Measurements from ENCODE around the gene ST6GALNAC6. TPM values are rescaled to one million over a fixed set of nuclear protein-coding genes. Genes with fewer than 3 reads are reported as not detected.
A peak's percentile ranks its signal among the peaks of the same experiment; 100 is the strongest.

The ST6GALNAC6 gene
- total and polyA plus RNA-seq, 7 donors, result 35.6 to 125 (median 109) TPM

GRCh38 chr9:127909839-127910273 is 10.5 kb upstream of the ST6GALNAC6 start:
- H3K36me3 ChIP-seq, result peaks cover 0 to 44% (median 20%) of the 10 kb centered on the region in 4 donors
- H3K4me1 ChIP-seq, result peaks cover 0 to 4% (median 1%) of the 10 kb centered on the region in 4 donors
- no peak overlapping the region for H3K4me3 ChIP-seq
- no peak for DNase-seq
- 89 to 93% methylated on average over 17 of the region's 17 CpGs for WGBS, 2 donors
- intact Hi-C loops (cut with DNase I), result no loop called here
- TF ChIP-seq POLR2A (IDR thresholded peaks at IDR 0.05) (no peak), POLR2AphosphoS5 (IDR thresholded peaks at IDR 0.05) (no peak), EP300 (IDR thresholded peaks at IDR 0.05) (no peak)
- H3K27me3 ChIP-seq, result no peaks in the 10 kb centered on the region
- no peak overlapping the region for H3K27ac ChIP-seq
- no peaks in the 10 kb centered on the region for H3K9me3 ChIP-seq

DNA sequence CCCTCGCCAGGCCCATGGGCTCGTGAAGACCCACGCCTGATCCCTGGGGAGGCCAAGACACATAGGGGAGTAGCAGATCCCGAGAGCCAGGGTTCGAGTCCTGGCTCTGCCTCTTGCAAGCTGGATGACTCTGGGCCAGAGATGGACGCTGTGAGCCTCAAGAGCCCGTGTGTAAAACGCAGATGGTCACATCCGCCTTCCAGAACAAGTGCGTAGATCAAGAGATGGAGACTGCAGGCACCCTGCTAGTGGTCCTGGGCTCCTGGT is 9.2 kb upstream of the ST6GALNAC6 start:
- TF ChIP-seq EP300 (IDR thresholded peaks at IDR 0.05) (no peak), POLR2A (IDR thresholded peaks at IDR 0.05) (no peak), POLR2AphosphoS5 (IDR thresholded peaks at IDR 0.05) (no peak)
- TF ChIP-seq, protein P1, sequence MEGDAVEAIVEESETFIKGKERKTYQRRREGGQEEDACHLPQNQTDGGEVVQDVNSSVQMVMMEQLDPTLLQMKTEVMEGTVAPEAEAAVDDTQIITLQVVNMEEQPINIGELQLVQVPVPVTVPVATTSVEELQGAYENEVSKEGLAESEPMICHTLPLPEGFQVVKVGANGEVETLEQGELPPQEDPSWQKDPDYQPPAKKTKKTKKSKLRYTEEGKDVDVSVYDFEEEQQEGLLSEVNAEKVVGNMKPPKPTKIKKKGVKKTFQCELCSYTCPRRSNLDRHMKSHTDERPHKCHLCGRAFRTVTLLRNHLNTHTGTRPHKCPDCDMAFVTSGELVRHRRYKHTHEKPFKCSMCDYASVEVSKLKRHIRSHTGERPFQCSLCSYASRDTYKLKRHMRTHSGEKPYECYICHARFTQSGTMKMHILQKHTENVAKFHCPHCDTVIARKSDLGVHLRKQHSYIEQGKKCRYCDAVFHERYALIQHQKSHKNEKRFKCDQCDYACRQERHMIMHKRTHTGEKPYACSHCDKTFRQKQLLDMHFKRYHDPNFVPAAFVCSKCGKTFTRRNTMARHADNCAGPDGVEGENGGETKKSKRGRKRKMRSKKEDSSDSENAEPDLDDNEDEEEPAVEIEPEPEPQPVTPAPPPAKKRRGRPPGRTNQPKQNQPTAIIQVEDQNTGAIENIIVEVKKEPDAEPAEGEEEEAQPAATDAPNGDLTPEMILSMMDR (IDR thresholded peaks at IDR 0.05), result no peak
- no peak for DNase-seq
- H3K9me3 ChIP-seq, result no peaks in the 10 kb centered on the region
- no peak overlapping the region for H3K27ac ChIP-seq
- peaks cover 0 to 44% (median 20%) of the 10 kb centered on the region in 4 donors for H3K36me3 ChIP-seq
- H3K4me1 ChIP-seq, result peaks cover 0 to 15% (median 12%) of the 10 kb centered on the region in 4 donors
- H3K27me3 ChIP-seq, result no peaks in the 10 kb centered on the region
- WGBS, 2 donors, result 95 to 97% methylated on average over 10 of the region's 10 CpGs
- H3K4me3 ChIP-seq, result no peak overlapping the region
- intact Hi-C loops (cut with DNase I), result no loop called here

DNA sequence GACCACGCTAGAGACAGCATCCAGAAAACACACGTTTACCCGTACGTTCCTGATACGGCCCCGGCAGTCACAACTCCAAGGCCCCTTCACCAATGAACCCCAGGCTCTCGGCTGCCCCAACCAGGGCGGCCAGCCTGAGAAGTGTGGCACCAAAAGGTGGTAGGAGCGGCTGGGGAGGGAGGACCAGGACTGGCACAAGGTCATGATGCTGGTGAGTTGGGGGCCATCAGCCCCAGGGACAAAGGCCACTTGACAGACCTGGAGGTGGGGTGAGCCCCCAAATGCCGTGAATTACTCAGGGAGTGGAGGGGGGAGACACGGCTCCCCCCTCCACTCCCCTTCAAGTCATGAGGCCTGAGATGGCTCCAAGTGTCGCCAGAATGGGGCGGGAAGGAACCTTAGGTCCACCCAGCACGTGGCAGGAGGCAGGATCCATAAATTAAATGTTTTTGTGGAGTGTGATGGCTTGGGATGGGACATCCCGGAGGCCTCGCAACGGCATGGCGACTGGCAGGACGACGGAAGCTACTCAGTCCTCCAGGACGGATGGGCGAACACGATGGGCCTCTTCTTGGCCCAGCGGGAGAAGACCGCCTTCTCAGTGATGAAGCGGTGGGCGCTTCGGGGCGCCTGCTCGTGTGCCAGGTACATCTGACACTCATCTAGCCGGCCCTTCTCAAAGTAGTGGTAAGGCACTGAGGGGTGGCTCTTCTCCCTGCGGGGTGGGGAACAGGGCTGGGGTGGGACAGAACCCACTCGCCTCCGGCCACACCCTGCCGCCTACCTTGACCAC is 8.7 kb upstream of the ST6GALNAC6 start:
- H3K36me3 ChIP-seq, result peaks cover 0 to 44% (median 20%) of the 10 kb centered on the region in 4 donors
- no peak overlapping the region for H3K27ac ChIP-seq
- WGBS, 2 donors, result 85 to 91% methylated on average over 35 of the region's 35 CpGs
- H3K9me3 ChIP-seq, result no peaks in the 10 kb centered on the region
- peaks cover 0 to 19% (median 14%) of the 10 kb centered on the region in 4 donors for H3K4me1 ChIP-seq
- intact Hi-C loops (cut with DNase I), result no loop called here
- no peak overlapping the region for H3K4me3 ChIP-seq
- H3K27me3 ChIP-seq, result no peaks in the 10 kb centered on the region
- TF ChIP-seq POLR2AphosphoS5 (IDR thresholded peaks at IDR 0.05), result no peak
- no peak for TF ChIP-seq POLR2A (IDR thresholded peaks at IDR 0.05)
- TF ChIP-seq EP300 (IDR thresholded peaks at IDR 0.05), result no peak
- DNase-seq, result no peak

GRCh38 chr9:127905788-127906191 is 6.4 kb upstream of the ST6GALNAC6 start:
- Histone ChIP-seq H3K27me3 (no peaks in the 10 kb centered on the region), H3K36me3 (peaks cover 0 to 24% (median 12%) of the 10 kb centered on the region in 4 donors), H3K4me1 (peaks cover 0 to 26% (median 18%) of the 10 kb centered on the region in 4 donors), H3K9me3 (no peaks in the 10 kb centered on the region), H3K4me3 (no peak overlapping the region), H3K27ac (peak overlapping the region; percentile 53 to 72 (median 63))
- intact Hi-C loops (cut with DNase I), result no loop called here
- DNase-seq, result no peak
- WGBS, 2 donors, result 58 to 78% methylated on average over 12 of the region's 12 CpGs
- TF ChIP-seq, protein P1 (IDR thresholded peaks at IDR 0.05), result no peak
- no peak for TF ChIP-seq POLR2AphosphoS5 (IDR thresholded peaks at IDR 0.05)
- no peak for TF ChIP-seq POLR2A (IDR thresholded peaks at IDR 0.05)
- TF ChIP-seq EP300 (IDR thresholded peaks at IDR 0.05), result no peak

GRCh38 chr9:127905004-127905728 is 5.8 kb upstream of the ST6GALNAC6 start:
- Histone ChIP-seq H3K36me3 (peaks cover 0 to 20% (median 9%) of the 10 kb centered on the region in 4 donors), H3K4me3 (no peak overlapping the region), H3K4me1 (peaks cover 0 to 32% (median 24%) of the 10 kb centered on the region in 4 donors), H3K27me3 (no peaks in the 10 kb centered on the region), H3K27ac (peak overlapping the region; percentile 53 to 72 (median 63)), H3K9me3 (no peaks in the 10 kb centered on the region)
- TF ChIP-seq, protein P1 (IDR thresholded peaks at IDR 0.05), result no peak
- TF ChIP-seq POLR2AphosphoS5 (IDR thresholded peaks at IDR 0.05) (peak in 1 of 4 donors; percentile 53), EP300 (IDR thresholded peaks at IDR 0.05) (no peak), POLR2A (IDR thresholded peaks at IDR 0.05) (peak in 1 of 2 donors; percentile 86)
- DNase-seq, result no peak
- intact Hi-C loops (cut with DNase I), result no loop called here
- 28 to 38% methylated on average over 5 of the region's 5 CpGs for WGBS, 2 donors

Measured in sigmoid colon (tissue), 7 donors.